ENCODE measurements around the gene VAC14.

VAC14 gene

GRCh38 chr16:70734522-70735095, 66.3 kb downstream of the VAC14 start:
- no peak for TF ChIP-seq CTCF (IDR thresholded peaks at IDR 0.05; ENCODE audit: insufficient read depth, low read depth, low read length, missing control alignments)
- H3K4me3 ChIP-seq (ENCODE audit: low read length) = no peak overlapping the region

GRCh38 chr16:70730944-70731343, 70.0 kb downstream of the VAC14 start:
- no peak for DNase-seq (ENCODE audit: low read depth)
- no peak overlapping the region for H3K4me3 ChIP-seq (ENCODE audit: low read length)
- TF ChIP-seq CTCF (IDR thresholded peaks at IDR 0.05; ENCODE audit: insufficient read depth, low read depth, low read length, missing control alignments) = no peak

More at GRCh38 chr16:70734522-70735095, 66.3 kb downstream of the VAC14 start:
- DNase-seq (ENCODE audit: low read depth) = no peak

GRCh38 chr16:70730031-70730430, 70.9 kb downstream of the VAC14 start:
- no peak overlapping the region for H3K4me3 ChIP-seq (ENCODE audit: low read length)
- TF ChIP-seq CTCF (IDR thresholded peaks at IDR 0.05; ENCODE audit: insufficient read depth, low read depth, low read length, missing control alignments) = no peak
- DNase-seq (ENCODE audit: low read depth) = no peak

- no peak overlapping the region for H3K4me3 ChIP-seq (ENCODE audit: low read length)
- no peak for DNase-seq (ENCODE audit: low read depth)
- no peak for TF ChIP-seq CTCF (IDR thresholded peaks at IDR 0.05; ENCODE audit: insufficient read depth, low read depth, low read length, missing control alignments)
Measured at GRCh38 chr16:70729292-70729691, 71.7 kb downstream of the VAC14 start.

GRCh38 chr16:70728150-70728549, 72.8 kb downstream of the VAC14 start:
- H3K4me3 ChIP-seq (ENCODE audit: low read length) = no peak overlapping the region
- DNase-seq (ENCODE audit: low read depth) = no peak
- TF ChIP-seq CTCF (IDR thresholded peaks at IDR 0.05; ENCODE audit: insufficient read depth, low read depth, low read length, missing control alignments) = no peak

- H3K4me3 ChIP-seq (ENCODE audit: low read length) = no peak overlapping the region
- no peak for TF ChIP-seq CTCF (IDR thresholded peaks at IDR 0.05; ENCODE audit: insufficient read depth, low read depth, low read length, missing control alignments)
- DNase-seq (ENCODE audit: low read depth) = no peak
Measured at GRCh38 chr16:70726892-70727361, 74.0 kb downstream of the VAC14 start.

Measured in epithelial cell of esophagus (primary cell).